GM23338 (cell line): Measurements from ENCODE around the gene RBM38. TPM values are rescaled to one million over a fixed set of nuclear protein-coding genes. Genes with fewer than 3 reads are reported as not detected.

ENCODE experiments used
- ATAC-seq: fragments of 200-7000 bp; cut with Tn5 transposase; 3 replicates; pipeline ENCODE4 v1.9.1; 2020
- DNase-seq: peaks from one replicate; pipeline ENCODE4 v3.0.0-alpha.2; 2015; ENCODE audit warnings: low spot score
- H2AFZ ChIP-seq: fragments of 200-600 bp; sonication (generic); 2 replicates; pipeline ENCODE4 v1.8.0; 2016; ENCODE audit warnings: antibody characterized with exemption, mild to moderate bottlenecking, moderate library complexity
- H3F3A ChIP-seq: fragments of 200-600 bp; sonication (generic); replicated peaks from 2 replicates; pipeline ENCODE4 v1.8.0; 2017; ENCODE audit warnings: antibody characterized with exemption, mixed run types, low read depth
- H3K27ac ChIP-seq: fragments of 200-600 bp; sonication (generic); 2 replicates; pipeline ENCODE4 v1.6.1; 2016; ENCODE audit warnings: low read depth
- H3K27me3 ChIP-seq: fragments of 200-600 bp; sonication (generic); 2 replicates; pipeline ENCODE4 v1.8.0; 2016; ENCODE audit warnings: mild to moderate bottlenecking, mixed run types, moderate library complexity; ENCODE audit not compliant: insufficient read depth
- H3K36me3 ChIP-seq: fragments of 200-600 bp; sonication (generic); 2 replicates; pipeline ENCODE4 v1.8.0; 2016; ENCODE audit warnings: mild to moderate bottlenecking; ENCODE audit not compliant: insufficient read depth
- H3K4me1 ChIP-seq: fragments of 200-600 bp; sonication (generic); 2 replicates; pipeline ENCODE4 v1.8.0; 2016; ENCODE audit warnings: mild to moderate bottlenecking, moderate library complexity; ENCODE audit not compliant: insufficient read depth
- H3K4me2 ChIP-seq: fragments of 200-600 bp; sonication (generic); 2 replicates; pipeline ENCODE4 v1.7.1; 2017; ENCODE audit warnings: mixed run types
- H3K4me3 ChIP-seq: fragments of 200-600 bp; sonication (generic); 2 replicates; pipeline ENCODE4 v1.6.1; 2016; ENCODE audit warnings: mixed run types
- H3K79me2 ChIP-seq: fragments of 200-600 bp; sonication (generic); replicated peaks from 2 replicates; pipeline ENCODE4 v1.8.0; 2017; ENCODE audit warnings: mild to moderate bottlenecking; ENCODE audit not compliant: insufficient read depth
- H3K9me2 ChIP-seq: fragments of 200-600 bp; sonication (generic); 2 replicates; pipeline ENCODE4 v1.8.0; 2017; ENCODE audit not compliant: insufficient read depth
- H4K20me1 ChIP-seq: fragments of 200-600 bp; sonication (generic); replicated peaks from 2 replicates; pipeline ENCODE4 v1.8.0; 2017; ENCODE audit warnings: mild to moderate bottlenecking; ENCODE audit not compliant: insufficient read depth
- H3K27ac Mint-ChIP-seq: 2 replicates; pipeline ENCODE4 v1.8.0; 2020; ENCODE audit warnings: inconsistent platforms, mild to moderate bottlenecking, moderate library complexity, mixed read lengths
- H3K27me3 Mint-ChIP-seq: 3 replicates; pipeline ENCODE4 v1.8.0; 2022; ENCODE audit warnings: low read depth, mild to moderate bottlenecking, moderate library complexity, mixed read lengths, inconsistent platforms; ENCODE audit not compliant: insufficient read depth, poor library complexity
- H3K36me3 Mint-ChIP-seq: 3 replicates; pipeline ENCODE4 v1.8.0; 2021; ENCODE audit warnings: low read depth, mild to moderate bottlenecking, inconsistent platforms, moderate library complexity, mixed read lengths
- H3K4me1 Mint-ChIP-seq: 3 replicates; pipeline ENCODE4 v1.8.0; 2020; ENCODE audit warnings: mild to moderate bottlenecking, inconsistent platforms, mixed read lengths
- H3K4me3 Mint-ChIP-seq: 3 replicates; pipeline ENCODE4 v1.8.0; 2021; ENCODE audit warnings: moderate library complexity, mild to moderate bottlenecking, inconsistent platforms, mixed read lengths
- H3K9me3 Mint-ChIP-seq: 3 replicates; pipeline ENCODE4 v1.8.0; 2020; ENCODE audit warnings: moderate library complexity, mild to moderate bottlenecking, inconsistent platforms, mixed read lengths
- CREB1 ChIP-seq: fragments of 250-450 bp; sonication (Bioruptor Pico); IDR thresholded peaks from 2 replicates; pipeline ENCODE4 v1.5.0; 2020; ENCODE audit warnings: low read depth, mild to moderate bottlenecking, moderate library complexity
- EZH2 ChIP-seq: fragments of 200-600 bp; sonication (generic); IDR thresholded peaks from one replicate; pipeline ENCODE4 v1.8.0; 2017; ENCODE audit warnings: antibody characterized with exemption, mild to moderate bottlenecking, low read depth; ENCODE audit not compliant: unreplicated experiment
- EZH2phosphoT487 ChIP-seq: fragments of 200-600 bp; sonication (generic); IDR thresholded peaks from one replicate; pipeline ENCODE4 v1.8.1; 2018; ENCODE audit warnings: antibody characterized with exemption; ENCODE audit not compliant: unreplicated experiment
- JUNB ChIP-seq: IDR thresholded peaks from one replicate; pipeline ENCODE4 v1.6.1; 2016; ENCODE audit warnings: antibody characterized with exemption; ENCODE audit not compliant: unreplicated experiment
- NANOG ChIP-seq: IDR thresholded peaks from 2 replicates; pipeline ENCODE4 v1.6.1; 2016; ENCODE audit warnings: antibody characterized with exemption, borderline replicate concordance
- POLR2AphosphoS5 ChIP-seq: IDR thresholded peaks from 2 replicates; pipeline ENCODE4 v1.6.1; 2016; ENCODE audit warnings: antibody characterized with exemption, low read depth
- STAT1 ChIP-seq: IDR thresholded peaks from one replicate; pipeline ENCODE4 v1.6.1; 2016; ENCODE audit warnings: antibody characterized with exemption; ENCODE audit not compliant: unreplicated experiment
- ZNF114 ChIP-seq: fragments of 250-450 bp; sonication (Bioruptor Pico); IDR thresholded peaks from 2 replicates; pipeline ENCODE4 v1.5.0; 2020; ENCODE audit warnings: mild to moderate bottlenecking, moderate library complexity
- ZNF331 ChIP-seq: fragments of 250-450 bp; sonication (Bioruptor Pico); IDR thresholded peaks from 2 replicates; pipeline ENCODE4 v1.5.0; 2020; ENCODE audit warnings: low read depth, mild to moderate bottlenecking, moderate library complexity
- polyA plus RNA-seq: library from polyadenylated mRNA; unstranded; fragments of >200 nt; fragmentation: Nextera tagmentation; extraction: Ambion mirVana; gene quantifications from 2 replicates; pipeline ENCODE4 v1.2.1, GENCODE V29; 2016
- total RNA-seq: library from RNA; depleted of rRNA; stranded (reverse); fragments of >200 nt; shearing (Covaris generic); gene quantifications from 2 replicates; pipeline ENCODE4 v1.2.3, GENCODE V29; 2014
- TF ChIP-seq, protein P1 (sequence below): IDR thresholded peaks from 2 replicates; pipeline ENCODE4 v1.6.1; 2016; ENCODE audit warnings: antibody characterized with exemption
- TF ChIP-seq, protein P2 (sequence below): fragments of 250-450 bp; sonication (Bioruptor Pico); IDR thresholded peaks from 2 replicates; pipeline ENCODE4 v1.5.0; 2020; ENCODE audit warnings: mild to moderate bottlenecking, moderate library complexity
- TF ChIP-seq, protein P3 (sequence below): IDR thresholded peaks from one replicate; pipeline ENCODE4 v1.6.1; 2018; ENCODE audit warnings: antibody characterized with exemption; ENCODE audit not compliant: unreplicated experiment
- TF ChIP-seq, protein P4 (sequence below), 2 experiments: fragments of 200-600 bp in 1 of 2; sonication (generic) in 1 of 2; conservative IDR thresholded peaks; 2 replicates each; pipeline versions ENCODE4 v1.5.1 to v1.6.1; 2016 to 2017; ENCODE audit warnings: antibody characterized with exemption in 2 of 2, low read depth in 2 of 2, mild to moderate bottlenecking in 2 of 2, moderate library complexity in 1 of 2

RBM38 gene
- total and polyA plus RNA-seq, 2 experiments from 2014 or later, result 22.9 to 80.5 TPM

DNA sequence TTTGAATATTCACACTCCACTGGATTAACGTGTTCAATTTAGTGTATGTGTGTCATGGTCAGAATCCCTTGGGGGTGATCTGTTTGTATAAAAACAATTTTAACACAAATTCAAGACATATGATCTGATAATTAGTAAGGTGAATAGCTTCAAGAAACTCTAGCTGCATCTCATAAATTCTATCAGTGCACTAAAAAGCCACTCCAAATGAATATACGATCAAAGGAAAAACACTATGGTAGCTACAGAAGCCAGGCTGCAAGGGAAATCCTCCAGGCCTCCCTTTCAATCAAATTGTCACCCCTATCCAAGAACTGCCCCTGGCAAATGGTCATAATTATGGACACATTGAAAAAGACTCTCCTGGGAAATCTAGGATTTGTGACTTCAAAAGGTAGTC lies 49.5 kb upstream of the RBM38 start:
- no peak for ATAC-seq
- Mint-ChIP-seq H3K9me3 (no peaks in the 10 kb centered on the region), H3K27ac (no peak overlapping the region), H3K4me3 (no peak overlapping the region), H3K27me3 (no peaks in the 10 kb centered on the region), H3K36me3 (no peaks in the 10 kb centered on the region), H3K4me1 (no peaks in the 10 kb centered on the region)
- Histone ChIP-seq H3K27me3 (no peaks in the 10 kb centered on the region), H3K9me2 (no peaks in the 10 kb centered on the region), H3K27ac (no peak overlapping the region), H3K4me1 (no peaks in the 10 kb centered on the region), H3K4me3 (no peak overlapping the region), H3K79me2 (no peaks in the 10 kb centered on the region), H2AFZ (no peak overlapping the region), H3K4me2 (no peak overlapping the region), H4K20me1 (no peaks in the 10 kb centered on the region), H3F3A (no peaks in the 10 kb centered on the region), H3K36me3 (no peaks in the 10 kb centered on the region)
- no peak for DNase-seq
- TF ChIP-seq, protein P1, sequence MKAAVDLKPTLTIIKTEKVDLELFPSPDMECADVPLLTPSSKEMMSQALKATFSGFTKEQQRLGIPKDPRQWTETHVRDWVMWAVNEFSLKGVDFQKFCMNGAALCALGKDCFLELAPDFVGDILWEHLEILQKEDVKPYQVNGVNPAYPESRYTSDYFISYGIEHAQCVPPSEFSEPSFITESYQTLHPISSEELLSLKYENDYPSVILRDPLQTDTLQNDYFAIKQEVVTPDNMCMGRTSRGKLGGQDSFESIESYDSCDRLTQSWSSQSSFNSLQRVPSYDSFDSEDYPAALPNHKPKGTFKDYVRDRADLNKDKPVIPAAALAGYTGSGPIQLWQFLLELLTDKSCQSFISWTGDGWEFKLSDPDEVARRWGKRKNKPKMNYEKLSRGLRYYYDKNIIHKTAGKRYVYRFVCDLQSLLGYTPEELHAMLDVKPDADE, result no peak
- TF ChIP-seq, protein P2, sequence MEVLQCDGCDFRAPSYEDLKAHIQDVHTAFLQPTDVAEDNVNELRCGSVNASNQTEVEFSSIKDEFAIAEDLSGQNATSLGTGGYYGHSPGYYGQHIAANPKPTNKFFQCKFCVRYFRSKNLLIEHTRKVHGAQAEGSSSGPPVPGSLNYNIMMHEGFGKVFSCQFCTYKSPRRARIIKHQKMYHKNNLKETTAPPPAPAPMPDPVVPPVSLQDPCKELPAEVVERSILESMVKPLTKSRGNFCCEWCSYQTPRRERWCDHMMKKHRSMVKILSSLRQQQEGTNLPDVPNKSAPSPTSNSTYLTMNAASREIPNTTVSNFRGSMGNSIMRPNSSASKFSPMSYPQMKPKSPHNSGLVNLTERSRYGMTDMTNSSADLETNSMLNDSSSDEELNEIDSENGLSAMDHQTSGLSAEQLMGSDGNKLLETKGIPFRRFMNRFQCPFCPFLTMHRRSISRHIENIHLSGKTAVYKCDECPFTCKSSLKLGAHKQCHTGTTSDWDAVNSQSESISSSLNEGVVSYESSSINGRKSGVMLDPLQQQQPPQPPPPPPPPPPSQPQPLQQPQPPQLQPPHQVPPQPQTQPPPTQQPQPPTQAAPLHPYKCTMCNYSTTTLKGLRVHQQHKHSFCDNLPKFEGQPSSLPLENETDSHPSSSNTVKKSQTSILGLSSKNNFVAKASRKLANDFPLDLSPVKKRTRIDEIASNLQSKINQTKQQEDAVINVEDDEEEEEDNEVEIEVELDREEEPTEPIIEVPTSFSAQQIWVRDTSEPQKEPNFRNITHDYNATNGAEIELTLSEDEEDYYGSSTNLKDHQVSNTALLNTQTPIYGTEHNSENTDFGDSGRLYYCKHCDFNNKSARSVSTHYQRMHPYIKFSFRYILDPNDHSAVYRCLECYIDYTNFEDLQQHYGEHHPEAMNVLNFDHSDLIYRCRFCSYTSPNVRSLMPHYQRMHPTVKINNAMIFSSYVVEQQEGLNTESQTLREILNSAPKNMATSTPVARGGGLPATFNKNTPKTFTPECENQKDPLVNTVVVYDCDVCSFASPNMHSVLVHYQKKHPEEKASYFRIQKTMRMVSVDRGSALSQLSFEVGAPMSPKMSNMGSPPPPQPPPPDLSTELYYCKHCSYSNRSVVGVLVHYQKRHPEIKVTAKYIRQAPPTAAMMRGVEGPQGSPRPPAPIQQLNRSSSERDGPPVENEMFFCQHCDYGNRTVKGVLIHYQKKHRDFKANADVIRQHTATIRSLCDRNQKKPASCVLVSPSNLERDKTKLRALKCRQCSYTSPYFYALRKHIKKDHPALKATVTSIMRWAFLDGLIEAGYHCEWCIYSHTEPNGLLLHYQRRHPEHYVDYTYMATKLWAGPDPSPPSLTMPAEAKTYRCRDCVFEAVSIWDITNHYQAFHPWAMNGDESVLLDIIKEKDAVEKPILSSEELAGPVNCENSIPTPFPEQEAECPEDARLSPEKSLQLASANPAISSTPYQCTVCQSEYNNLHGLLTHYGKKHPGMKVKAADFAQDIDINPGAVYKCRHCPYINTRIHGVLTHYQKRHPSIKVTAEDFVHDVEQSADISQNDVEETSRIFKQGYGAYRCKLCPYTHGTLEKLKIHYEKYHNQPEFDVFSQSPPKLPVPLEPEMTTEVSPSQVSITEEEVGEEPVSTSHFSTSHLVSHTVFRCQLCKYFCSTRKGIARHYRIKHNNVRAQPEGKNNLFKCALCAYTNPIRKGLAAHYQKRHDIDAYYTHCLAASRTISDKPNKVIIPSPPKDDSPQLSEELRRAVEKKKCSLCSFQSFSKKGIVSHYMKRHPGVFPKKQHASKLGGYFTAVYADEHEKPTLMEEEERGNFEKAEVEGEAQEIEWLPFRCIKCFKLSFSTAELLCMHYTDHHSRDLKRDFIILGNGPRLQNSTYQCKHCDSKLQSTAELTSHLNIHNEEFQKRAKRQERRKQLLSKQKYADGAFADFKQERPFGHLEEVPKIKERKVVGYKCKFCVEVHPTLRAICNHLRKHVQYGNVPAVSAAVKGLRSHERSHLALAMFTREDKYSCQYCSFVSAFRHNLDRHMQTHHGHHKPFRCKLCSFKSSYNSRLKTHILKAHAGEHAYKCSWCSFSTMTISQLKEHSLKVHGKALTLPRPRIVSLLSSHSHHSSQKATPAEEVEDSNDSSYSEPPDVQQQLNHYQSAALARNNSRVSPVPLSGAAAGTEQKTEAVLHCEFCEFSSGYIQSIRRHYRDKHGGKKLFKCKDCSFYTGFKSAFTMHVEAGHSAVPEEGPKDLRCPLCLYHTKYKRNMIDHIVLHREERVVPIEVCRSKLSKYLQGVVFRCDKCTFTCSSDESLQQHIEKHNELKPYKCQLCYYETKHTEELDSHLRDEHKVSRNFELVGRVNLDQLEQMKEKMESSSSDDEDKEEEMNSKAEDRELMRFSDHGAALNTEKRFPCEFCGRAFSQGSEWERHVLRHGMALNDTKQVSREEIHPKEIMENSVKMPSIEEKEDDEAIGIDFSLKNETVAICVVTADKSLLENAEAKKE (CRISPR knock-in tag), result no peak
- TF ChIP-seq ZNF114 (CRISPR knock-in tag) (no peak), CREB1 (CRISPR knock-in tag) (no peak), STAT1 (no peak), JUNB (no peak), EZH2phosphoT487 (no peak), POLR2AphosphoS5 (no peak), EZH2 (no peak), ZNF331 (CRISPR knock-in tag) (no peak), NANOG (no peak)
- TF ChIP-seq, protein P3, sequence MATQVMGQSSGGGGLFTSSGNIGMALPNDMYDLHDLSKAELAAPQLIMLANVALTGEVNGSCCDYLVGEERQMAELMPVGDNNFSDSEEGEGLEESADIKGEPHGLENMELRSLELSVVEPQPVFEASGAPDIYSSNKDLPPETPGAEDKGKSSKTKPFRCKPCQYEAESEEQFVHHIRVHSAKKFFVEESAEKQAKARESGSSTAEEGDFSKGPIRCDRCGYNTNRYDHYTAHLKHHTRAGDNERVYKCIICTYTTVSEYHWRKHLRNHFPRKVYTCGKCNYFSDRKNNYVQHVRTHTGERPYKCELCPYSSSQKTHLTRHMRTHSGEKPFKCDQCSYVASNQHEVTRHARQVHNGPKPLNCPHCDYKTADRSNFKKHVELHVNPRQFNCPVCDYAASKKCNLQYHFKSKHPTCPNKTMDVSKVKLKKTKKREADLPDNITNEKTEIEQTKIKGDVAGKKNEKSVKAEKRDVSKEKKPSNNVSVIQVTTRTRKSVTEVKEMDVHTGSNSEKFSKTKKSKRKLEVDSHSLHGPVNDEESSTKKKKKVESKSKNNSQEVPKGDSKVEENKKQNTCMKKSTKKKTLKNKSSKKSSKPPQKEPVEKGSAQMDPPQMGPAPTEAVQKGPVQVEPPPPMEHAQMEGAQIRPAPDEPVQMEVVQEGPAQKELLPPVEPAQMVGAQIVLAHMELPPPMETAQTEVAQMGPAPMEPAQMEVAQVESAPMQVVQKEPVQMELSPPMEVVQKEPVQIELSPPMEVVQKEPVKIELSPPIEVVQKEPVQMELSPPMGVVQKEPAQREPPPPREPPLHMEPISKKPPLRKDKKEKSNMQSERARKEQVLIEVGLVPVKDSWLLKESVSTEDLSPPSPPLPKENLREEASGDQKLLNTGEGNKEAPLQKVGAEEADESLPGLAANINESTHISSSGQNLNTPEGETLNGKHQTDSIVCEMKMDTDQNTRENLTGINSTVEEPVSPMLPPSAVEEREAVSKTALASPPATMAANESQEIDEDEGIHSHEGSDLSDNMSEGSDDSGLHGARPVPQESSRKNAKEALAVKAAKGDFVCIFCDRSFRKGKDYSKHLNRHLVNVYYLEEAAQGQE, result no peak
- TF ChIP-seq, protein P4, sequence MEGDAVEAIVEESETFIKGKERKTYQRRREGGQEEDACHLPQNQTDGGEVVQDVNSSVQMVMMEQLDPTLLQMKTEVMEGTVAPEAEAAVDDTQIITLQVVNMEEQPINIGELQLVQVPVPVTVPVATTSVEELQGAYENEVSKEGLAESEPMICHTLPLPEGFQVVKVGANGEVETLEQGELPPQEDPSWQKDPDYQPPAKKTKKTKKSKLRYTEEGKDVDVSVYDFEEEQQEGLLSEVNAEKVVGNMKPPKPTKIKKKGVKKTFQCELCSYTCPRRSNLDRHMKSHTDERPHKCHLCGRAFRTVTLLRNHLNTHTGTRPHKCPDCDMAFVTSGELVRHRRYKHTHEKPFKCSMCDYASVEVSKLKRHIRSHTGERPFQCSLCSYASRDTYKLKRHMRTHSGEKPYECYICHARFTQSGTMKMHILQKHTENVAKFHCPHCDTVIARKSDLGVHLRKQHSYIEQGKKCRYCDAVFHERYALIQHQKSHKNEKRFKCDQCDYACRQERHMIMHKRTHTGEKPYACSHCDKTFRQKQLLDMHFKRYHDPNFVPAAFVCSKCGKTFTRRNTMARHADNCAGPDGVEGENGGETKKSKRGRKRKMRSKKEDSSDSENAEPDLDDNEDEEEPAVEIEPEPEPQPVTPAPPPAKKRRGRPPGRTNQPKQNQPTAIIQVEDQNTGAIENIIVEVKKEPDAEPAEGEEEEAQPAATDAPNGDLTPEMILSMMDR (conservative IDR thresholded peaks at IDR 0.05; ENCODE audit: low read depth in 2 of 2), result no peak
